SK-N-SH (cell line): ENCODE measurements around the gene DPF3. TPM values are rescaled to one million over a fixed set of nuclear protein-coding genes. Genes with fewer than 3 reads are reported as not detected.

Experiments
- CTCF ChIA-PET: fragments of 300-600, 350-600 bp; formaldehyde crosslinking; extraction: SDS; loops from one replicate; lab custom pipeline; 2021; lab: Yijun Ruan, JAX
- POLR2A ChIA-PET: fragments of 350-600 bp; sonication (Branson Sonifier 250); formaldehyde crosslinking; extraction: SDS; loops from one replicate; lab custom pipeline; 2020; ENCODE audit warnings: antibody characterized with exemption, inconsistent platforms; lab: Yijun Ruan, JAX
- DNase-seq: peaks from one replicate; pipeline ENCODE4 v3.0.0; 2012
- H2AFZ ChIP-seq: fragments of 200-600 bp; sonication (generic); 2 replicates; pipeline ENCODE4 v1.8.1; 2016; ENCODE audit warnings: antibody characterized with exemption, mild to moderate bottlenecking, low read depth
- H3F3A ChIP-seq: fragments of 200-600 bp; sonication (generic); replicated peaks from 2 replicates; pipeline ENCODE3; 2016; ENCODE audit warnings: antibody characterized with exemption, mild to moderate bottlenecking; ENCODE audit not compliant: insufficient read depth
- H3K27ac ChIP-seq, 2 experiments: fragments of 200-500 bp in 1 of 2; fragments of 200-600 bp in 1 of 2; sonication (Bioruptor generic) in 1 of 2; sonication (generic), shearing (Covaris generic) in 1 of 2; 2 replicates each; pipeline versions ENCODE4 v1.5.1 to v1.6.1; 2014 to 2016; ENCODE audit warnings: low read depth in 2 of 2, inconsistent platforms in 1 of 2, low read length in 1 of 2, mild to moderate bottlenecking in 1 of 2, mixed read lengths in 1 of 2
- H3K27me3 ChIP-seq: fragments of 200-600 bp; sonication (generic), shearing (Covaris generic); 2 replicates; pipeline ENCODE4 v1.6.1; 2016; ENCODE audit warnings: mixed run types; ENCODE audit not compliant: insufficient read depth
- H3K36me3 ChIP-seq, 2 experiments: fragments of 200-500 bp in 1 of 2; fragments of 200-600 bp in 1 of 2; sonication (Bioruptor generic) in 1 of 2; sonication (generic) in 1 of 2; replicated peaks in 1 of 2; 2 replicates each; pipeline versions ENCODE3 to v1.5.1; 2014 to 2016; ENCODE audit warnings: low read length in 1 of 2, mild to moderate bottlenecking in 1 of 2; ENCODE audit not compliant: insufficient read depth in 2 of 2, control insufficient read depth in 1 of 2
- H3K4me1 ChIP-seq, 2 experiments: fragments of 200-500 bp in 1 of 2; fragments of 200-600 bp in 1 of 2; sonication (Bioruptor generic) in 1 of 2; sonication (generic), shearing (Covaris generic) in 1 of 2; 2 replicates each; pipeline versions ENCODE4 v1.5.1 to v1.6.1; 2014 to 2016; ENCODE audit warnings: low read depth in 1 of 2, low read length in 1 of 2, mixed run types in 1 of 2; ENCODE audit not compliant: insufficient read depth in 2 of 2, control insufficient read depth in 1 of 2
- H3K4me2 ChIP-seq: fragments of 200-600 bp; sonication (generic), shearing (Covaris generic); 2 replicates; pipeline ENCODE4 v1.6.1; 2017; ENCODE audit warnings: mixed run types
- H3K4me3 ChIP-seq, 2 experiments: fragments of 200-500 bp in 1 of 2; fragments of 200-600 bp in 1 of 2; sonication (Bioruptor generic) in 1 of 2; sonication (generic), shearing (Covaris generic) in 1 of 2; 2 replicates each; pipeline versions ENCODE4 v1.5.1 to v1.8.1; 2014 to 2016; ENCODE audit warnings: low read depth in 2 of 2, inconsistent platforms in 1 of 2, low read length in 1 of 2, mild to moderate bottlenecking in 1 of 2, mixed read lengths in 1 of 2, moderate library complexity in 1 of 2
- H3K79me2 ChIP-seq: fragments of 200-600 bp; sonication (generic); 2 replicates; pipeline ENCODE4 v1.8.1; 2017; ENCODE audit warnings: mild to moderate bottlenecking; ENCODE audit not compliant: insufficient read depth
- H3K9ac ChIP-seq: fragments of 200-600 bp; sonication (generic); 2 replicates; pipeline ENCODE4 v1.6.1; 2017; ENCODE audit warnings: mixed run types
- H3K9me2 ChIP-seq: fragments of 200-600 bp; sonication (generic); 2 replicates; pipeline ENCODE4 v1.6.1; 2017; ENCODE audit warnings: mixed run types
- H3K9me3 ChIP-seq: fragments of 200-600 bp; sonication (generic); 2 replicates; pipeline ENCODE4 v1.6.1; 2017; ENCODE audit warnings: mixed run types, mild to moderate bottlenecking, moderate library complexity
- H4K20me1 ChIP-seq: fragments of 200-600 bp; sonication (generic); 2 replicates; pipeline ENCODE4 v1.6.1; 2017; ENCODE audit warnings: mild to moderate bottlenecking, mixed run types; ENCODE audit not compliant: insufficient read depth
- CHD2 ChIP-seq: fragments of 150-350 bp; IDR thresholded peaks from 2 replicates; pipeline ENCODE4 v1.6.1; 2018; ENCODE audit warnings: low read length; ENCODE audit not compliant: partially characterized antibody
- ELF1 ChIP-seq: IDR thresholded peaks from 2 replicates; pipeline ENCODE4 v1.4.0; 2012
- FOXJ3 ChIP-seq: sonication (generic); formaldehyde crosslinking; IDR thresholded peaks from 2 replicates; pipeline ENCODE4 v1.5.1; 2020; ENCODE audit warnings: mild to moderate bottlenecking, missing genetic modification reagents
- GABPA ChIP-seq: IDR thresholded peaks from 2 replicates; pipeline ENCODE4 v1.4.0; 2012; ENCODE audit warnings: low read depth, mild to moderate bottlenecking
- GATA2 ChIP-seq: sonication (generic); formaldehyde crosslinking; IDR thresholded peaks from 2 replicates; pipeline ENCODE4 v1.5.0; 2020; ENCODE audit warnings: mild to moderate bottlenecking, missing genetic modification reagents
- JUND ChIP-seq: IDR thresholded peaks from 2 replicates; pipeline ENCODE4 v1.4.0; 2012
- MEF2A ChIP-seq: IDR thresholded peaks from 2 replicates; pipeline ENCODE4 v1.4.0; 2012; ENCODE audit warnings: low read depth, borderline replicate concordance
- MXI1 ChIP-seq: IDR thresholded peaks from 2 replicates; pipeline ENCODE4 v1.6.1; 2012; ENCODE audit warnings: mild to moderate bottlenecking, low read depth, low read length, improper control_type of control experiment
- NRF1 ChIP-seq: IDR thresholded peaks from 2 replicates; pipeline ENCODE4 v1.6.1; 2012; ENCODE audit warnings: low read depth, mild to moderate bottlenecking, low read length
- RAD21 ChIP-seq: IDR thresholded peaks from 2 replicates; pipeline ENCODE4 v1.6.1; 2012; ENCODE audit warnings: mild to moderate bottlenecking, low read length
- RCOR1 ChIP-seq: fragments of 150-350 bp; IDR thresholded peaks from 2 replicates; pipeline ENCODE4 v1.6.1; 2017; ENCODE audit warnings: antibody characterized with exemption, low read length
- RFX5 ChIP-seq: IDR thresholded peaks from 2 replicates; pipeline ENCODE4 v1.6.1; 2012; ENCODE audit warnings: mild to moderate bottlenecking, improper control_type of control experiment, low read length
- SMC3 ChIP-seq: IDR thresholded peaks from 2 replicates; pipeline ENCODE4 v1.6.1; 2012; ENCODE audit warnings: low read depth, low read length, improper control_type of control experiment
- TAF1 ChIP-seq: IDR thresholded peaks from 2 replicates; pipeline ENCODE4 v1.6.1; 2012; ENCODE audit warnings: low read depth, mild to moderate bottlenecking, low read length, moderate library complexity, borderline replicate concordance
- TCF12 ChIP-seq: IDR thresholded peaks from 2 replicates; pipeline ENCODE4 v1.4.0; 2012
- TEAD4 ChIP-seq: IDR thresholded peaks from 2 replicates; pipeline ENCODE4 v1.4.0; 2012; ENCODE audit warnings: mild to moderate bottlenecking, borderline replicate concordance; ENCODE audit not compliant: insufficient read depth
- WGBS: methylation state at CpG from one replicate; pipeline ENCODE4 v1.1.6; 2017; ENCODE audit warnings: low lambda C conversion rate; 5-methylcytosine and 5-hydroxymethylcytosine counted together
- polyA plus RNA-seq, 3 experiments: library from polyadenylated mRNA; depleted of rRNA; stranded (reverse); fragments of >200 nt; gene quantifications; 2 replicates each; pipeline ENCODE4 v1.2.3, GENCODE V29; 2012
- TF ChIP-seq, protein P1 (sequence below): IDR thresholded peaks from 2 replicates; pipeline ENCODE4; 2012
- TF ChIP-seq, protein P2 (sequence below): IDR thresholded peaks from 2 replicates; pipeline ENCODE4 v1.6.1; 2012; ENCODE audit warnings: mild to moderate bottlenecking, low read depth, low read length, moderate library complexity
- TF ChIP-seq, protein P3 (sequence below): fragments of 150-350 bp; IDR thresholded peaks from 2 replicates; pipeline ENCODE4 v1.6.1; 2016; ENCODE audit warnings: mild to moderate bottlenecking, low read depth, low read length
- TF ChIP-seq, protein P4 (sequence below): IDR thresholded peaks from 2 replicates; pipeline ENCODE4 v1.4.0; 2012; ENCODE audit warnings: low read depth
- TF ChIP-seq, protein P5 (sequence below): fragments of 150-350 bp; IDR thresholded peaks from 2 replicates; pipeline ENCODE4 v1.6.1; 2017; ENCODE audit warnings: antibody characterized with exemption, low read length, low read depth, borderline replicate concordance
- TF ChIP-seq, protein P6 (sequence below): IDR thresholded peaks from 2 replicates; pipeline ENCODE4 v1.4.0; 2012; ENCODE audit warnings: low read depth, borderline replicate concordance

Gene DPF3
- polyA plus RNA-seq, 1 of the 3 experiments (the other 2 are of a cell fraction) = 2.8 TPM

DNA sequence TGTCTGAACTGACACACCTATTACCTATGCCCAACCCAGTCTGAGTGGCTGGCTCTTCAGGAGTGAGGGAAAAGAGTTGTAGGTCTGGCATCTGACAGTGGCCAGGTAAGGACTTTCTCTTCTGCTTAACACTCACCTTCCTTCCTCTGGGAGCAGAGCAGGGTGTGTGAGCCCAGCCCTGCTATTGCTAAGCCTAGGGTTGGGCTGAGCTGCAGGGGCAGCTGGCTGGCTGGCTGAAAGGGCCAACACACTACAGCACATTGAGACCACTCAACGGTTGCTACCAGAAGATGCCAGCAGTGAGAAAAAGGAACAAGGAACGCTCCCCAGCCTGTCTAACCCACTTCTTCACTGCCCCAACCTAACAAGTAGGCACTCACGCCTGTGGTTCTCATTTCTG, 201.2 kb downstream of the DPF3 start (continued):
- TF ChIP-seq, protein P1, sequence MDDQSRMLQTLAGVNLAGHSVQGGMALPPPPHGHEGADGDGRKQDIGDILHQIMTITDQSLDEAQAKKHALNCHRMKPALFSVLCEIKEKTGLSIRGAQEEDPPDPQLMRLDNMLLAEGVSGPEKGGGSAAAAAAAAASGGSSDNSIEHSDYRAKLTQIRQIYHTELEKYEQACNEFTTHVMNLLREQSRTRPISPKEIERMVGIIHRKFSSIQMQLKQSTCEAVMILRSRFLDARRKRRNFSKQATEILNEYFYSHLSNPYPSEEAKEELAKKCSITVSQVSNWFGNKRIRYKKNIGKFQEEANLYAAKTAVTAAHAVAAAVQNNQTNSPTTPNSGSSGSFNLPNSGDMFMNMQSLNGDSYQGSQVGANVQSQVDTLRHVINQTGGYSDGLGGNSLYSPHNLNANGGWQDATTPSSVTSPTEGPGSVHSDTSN = no peak
- TF ChIP-seq CHD2 = no peak
- TF ChIP-seq FOXJ3 (CRISPR knock-in tag) = no peak
- TF ChIP-seq TAF1 = no peak
- no peak for TF ChIP-seq SMC3
- no peak for TF ChIP-seq MXI1
- no peak for TF ChIP-seq MEF2A
- TF ChIP-seq NRF1 = no peak
- no peak for TF ChIP-seq RCOR1
- TF ChIP-seq RAD21 = no peak
- TF ChIP-seq, protein P2, sequence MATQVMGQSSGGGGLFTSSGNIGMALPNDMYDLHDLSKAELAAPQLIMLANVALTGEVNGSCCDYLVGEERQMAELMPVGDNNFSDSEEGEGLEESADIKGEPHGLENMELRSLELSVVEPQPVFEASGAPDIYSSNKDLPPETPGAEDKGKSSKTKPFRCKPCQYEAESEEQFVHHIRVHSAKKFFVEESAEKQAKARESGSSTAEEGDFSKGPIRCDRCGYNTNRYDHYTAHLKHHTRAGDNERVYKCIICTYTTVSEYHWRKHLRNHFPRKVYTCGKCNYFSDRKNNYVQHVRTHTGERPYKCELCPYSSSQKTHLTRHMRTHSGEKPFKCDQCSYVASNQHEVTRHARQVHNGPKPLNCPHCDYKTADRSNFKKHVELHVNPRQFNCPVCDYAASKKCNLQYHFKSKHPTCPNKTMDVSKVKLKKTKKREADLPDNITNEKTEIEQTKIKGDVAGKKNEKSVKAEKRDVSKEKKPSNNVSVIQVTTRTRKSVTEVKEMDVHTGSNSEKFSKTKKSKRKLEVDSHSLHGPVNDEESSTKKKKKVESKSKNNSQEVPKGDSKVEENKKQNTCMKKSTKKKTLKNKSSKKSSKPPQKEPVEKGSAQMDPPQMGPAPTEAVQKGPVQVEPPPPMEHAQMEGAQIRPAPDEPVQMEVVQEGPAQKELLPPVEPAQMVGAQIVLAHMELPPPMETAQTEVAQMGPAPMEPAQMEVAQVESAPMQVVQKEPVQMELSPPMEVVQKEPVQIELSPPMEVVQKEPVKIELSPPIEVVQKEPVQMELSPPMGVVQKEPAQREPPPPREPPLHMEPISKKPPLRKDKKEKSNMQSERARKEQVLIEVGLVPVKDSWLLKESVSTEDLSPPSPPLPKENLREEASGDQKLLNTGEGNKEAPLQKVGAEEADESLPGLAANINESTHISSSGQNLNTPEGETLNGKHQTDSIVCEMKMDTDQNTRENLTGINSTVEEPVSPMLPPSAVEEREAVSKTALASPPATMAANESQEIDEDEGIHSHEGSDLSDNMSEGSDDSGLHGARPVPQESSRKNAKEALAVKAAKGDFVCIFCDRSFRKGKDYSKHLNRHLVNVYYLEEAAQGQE = no peak
- TF ChIP-seq, all 33 proteins: peak for 0

DNA sequence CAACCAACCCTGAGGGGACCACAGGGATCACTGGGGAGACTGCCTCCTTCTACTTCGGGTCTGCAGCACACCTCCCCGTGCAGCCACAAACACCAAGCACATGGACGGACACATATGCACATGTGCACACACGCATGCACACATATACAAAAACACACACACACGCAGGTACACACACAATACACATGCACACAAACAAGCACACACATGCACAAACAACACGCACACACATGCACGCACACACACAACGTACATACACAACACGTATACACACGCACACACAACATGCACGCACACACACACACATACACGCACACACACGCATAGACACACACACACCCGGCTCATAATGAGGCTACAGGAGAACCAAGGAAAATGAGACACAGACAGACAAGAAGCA, 203.6 kb downstream of the DPF3 start:
- TF ChIP-seq, protein P1 = no peak
- TF ChIP-seq CHD2 (no peak), GABPA (no peak), NRF1 (no peak), ELF1 (no peak), TEAD4 (no peak), RAD21 (no peak), JUND (no peak), GATA2 (CRISPR knock-in tag) (no peak), RFX5 (no peak), TCF12 (no peak)
- TF ChIP-seq, protein P3, sequence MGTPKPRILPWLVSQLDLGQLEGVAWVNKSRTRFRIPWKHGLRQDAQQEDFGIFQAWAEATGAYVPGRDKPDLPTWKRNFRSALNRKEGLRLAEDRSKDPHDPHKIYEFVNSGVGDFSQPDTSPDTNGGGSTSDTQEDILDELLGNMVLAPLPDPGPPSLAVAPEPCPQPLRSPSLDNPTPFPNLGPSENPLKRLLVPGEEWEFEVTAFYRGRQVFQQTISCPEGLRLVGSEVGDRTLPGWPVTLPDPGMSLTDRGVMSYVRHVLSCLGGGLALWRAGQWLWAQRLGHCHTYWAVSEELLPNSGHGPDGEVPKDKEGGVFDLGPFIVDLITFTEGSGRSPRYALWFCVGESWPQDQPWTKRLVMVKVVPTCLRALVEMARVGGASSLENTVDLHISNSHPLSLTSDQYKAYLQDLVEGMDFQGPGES = no peak
- TF ChIP-seq, protein P4, sequence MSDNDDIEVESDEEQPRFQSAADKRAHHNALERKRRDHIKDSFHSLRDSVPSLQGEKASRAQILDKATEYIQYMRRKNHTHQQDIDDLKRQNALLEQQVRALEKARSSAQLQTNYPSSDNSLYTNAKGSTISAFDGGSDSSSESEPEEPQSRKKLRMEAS = no peak
- TF ChIP-seq, protein P5, sequence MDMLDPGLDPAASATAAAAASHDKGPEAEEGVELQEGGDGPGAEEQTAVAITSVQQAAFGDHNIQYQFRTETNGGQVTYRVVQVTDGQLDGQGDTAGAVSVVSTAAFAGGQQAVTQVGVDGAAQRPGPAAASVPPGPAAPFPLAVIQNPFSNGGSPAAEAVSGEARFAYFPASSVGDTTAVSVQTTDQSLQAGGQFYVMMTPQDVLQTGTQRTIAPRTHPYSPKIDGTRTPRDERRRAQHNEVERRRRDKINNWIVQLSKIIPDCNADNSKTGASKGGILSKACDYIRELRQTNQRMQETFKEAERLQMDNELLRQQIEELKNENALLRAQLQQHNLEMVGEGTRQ = no peak
- TF ChIP-seq, protein P6, sequence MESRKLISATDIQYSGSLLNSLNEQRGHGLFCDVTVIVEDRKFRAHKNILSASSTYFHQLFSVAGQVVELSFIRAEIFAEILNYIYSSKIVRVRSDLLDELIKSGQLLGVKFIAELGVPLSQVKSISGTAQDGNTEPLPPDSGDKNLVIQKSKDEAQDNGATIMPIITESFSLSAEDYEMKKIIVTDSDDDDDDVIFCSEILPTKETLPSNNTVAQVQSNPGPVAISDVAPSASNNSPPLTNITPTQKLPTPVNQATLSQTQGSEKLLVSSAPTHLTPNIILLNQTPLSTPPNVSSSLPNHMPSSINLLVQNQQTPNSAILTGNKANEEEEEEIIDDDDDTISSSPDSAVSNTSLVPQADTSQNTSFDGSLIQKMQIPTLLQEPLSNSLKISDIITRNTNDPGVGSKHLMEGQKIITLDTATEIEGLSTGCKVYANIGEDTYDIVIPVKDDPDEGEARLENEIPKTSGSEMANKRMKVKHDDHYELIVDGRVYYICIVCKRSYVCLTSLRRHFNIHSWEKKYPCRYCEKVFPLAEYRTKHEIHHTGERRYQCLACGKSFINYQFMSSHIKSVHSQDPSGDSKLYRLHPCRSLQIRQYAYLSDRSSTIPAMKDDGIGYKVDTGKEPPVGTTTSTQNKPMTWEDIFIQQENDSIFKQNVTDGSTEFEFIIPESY = no peak
- H3K36me3 ChIP-seq = no peaks in the 10 kb centered on the region
- H3K9me3 ChIP-seq = no peaks in the 10 kb centered on the region
- no peaks in the 10 kb centered on the region for H3F3A ChIP-seq
- POLR2A ChIA-PET = interaction anchor here (0.9 kb wide), 1 partner anchor 9 kb away, joined by 5 read pairs; no protein-coding TSS in a partner anchor
- H3K27ac ChIP-seq = no peak overlapping the region
- H3K4me2 ChIP-seq = no peak overlapping the region
- CTCF ChIA-PET = no interaction called here
- H3K27me3 ChIP-seq = no peaks in the 10 kb centered on the region
- no peaks in the 10 kb centered on the region for H4K20me1 ChIP-seq
- peaks cover 0 to 29% of the 10 kb centered on the region in 2 experiments; a peak in 1 of 4 replicates for H3K4me1 ChIP-seq
- WGBS = 92% methylated on average over 13 of the region's 14 CpGs
- no peaks in the 10 kb centered on the region for H3K79me2 ChIP-seq
- H3K4me3 ChIP-seq = no peak overlapping the region
- H2AFZ ChIP-seq = no peak overlapping the region
- H3K9ac ChIP-seq = no peak overlapping the region
- DNase-seq = no peak
- 0 out of 2 replicates have a peak, but pooled peaks cover 4% of the 10 kb centered on the region for H3K9me2 ChIP-seq
